SK-N-SH treated with all-trans-retinoic acid at 6 μM for 48 hours (cell line): ENCODE results near the gene ASB2.

Experiments
- ATAC-seq: fragments of 200-7000 bp; cut with Tn5 transposase; 3 replicates; pipeline ENCODE4 v1.9.1; 2020; ENCODE audit warnings: mild to moderate bottlenecking, moderate library complexity
- ARNTL ChIP-seq: fragments of 450-650 bp; formaldehyde crosslinking; IDR thresholded peaks from 2 replicates; pipeline ENCODE4 v1.5.0; 2020; ENCODE audit warnings: low read depth, mild to moderate bottlenecking, moderate library complexity, borderline replicate concordance
- BACH2 ChIP-seq: fragments of 250-450 bp; sonication (Bioruptor Pico); IDR thresholded peaks from 2 replicates; pipeline ENCODE4 v1.9.0; 2021; ENCODE audit warnings: mild to moderate bottlenecking, borderline replicate concordance
- CSDC2 ChIP-seq: fragments of 250-450 bp; sonication (Bioruptor Pico); IDR thresholded peaks from 2 replicates; pipeline ENCODE4 v1.5.0; 2020; ENCODE audit warnings: mild to moderate bottlenecking, moderate library complexity
- ESRRG ChIP-seq: fragments of 250-450 bp; sonication (Bioruptor Pico); IDR thresholded peaks from 2 replicates; pipeline ENCODE4 v1.6.1; 2021; ENCODE audit warnings: mild to moderate bottlenecking
- GLIS3 ChIP-seq: fragments of 250-450 bp; sonication (Bioruptor Pico); IDR thresholded peaks from 2 replicates; pipeline ENCODE4 v1.5.0; 2020; ENCODE audit warnings: mild to moderate bottlenecking, moderate library complexity
- ISL1 ChIP-seq: fragments of 250-450 bp; sonication (Bioruptor Pico); IDR thresholded peaks from 2 replicates; pipeline ENCODE4 v2.1.2; 2022; ENCODE audit warnings: mild to moderate bottlenecking, moderate library complexity
- OSR1 ChIP-seq: fragments of 250-450 bp; sonication (Bioruptor Pico); IDR thresholded peaks from 2 replicates; pipeline ENCODE4 v1.8.0; 2022; ENCODE audit warnings: moderate library complexity, mild to moderate bottlenecking, inconsistent platforms
- PPARA ChIP-seq: fragments of 250-450 bp; sonication (Bioruptor Pico); IDR thresholded peaks from 2 replicates; pipeline ENCODE4 v1.5.0; 2020; ENCODE audit warnings: mild to moderate bottlenecking, borderline replicate concordance
- TCF4 ChIP-seq: fragments of 250-450 bp; sonication (Bioruptor Pico); IDR thresholded peaks from 2 replicates; pipeline ENCODE4 v1.8.0; 2021; ENCODE audit warnings: mild to moderate bottlenecking, moderate library complexity, borderline replicate concordance
- TOX ChIP-seq: fragments of 250-450 bp; sonication (Bioruptor Pico); IDR thresholded peaks from 2 replicates; pipeline ENCODE4 v1.8.0; 2021; ENCODE audit warnings: mild to moderate bottlenecking, moderate library complexity, borderline replicate concordance
- ZC3H10 ChIP-seq: fragments of 250-450 bp; sonication (Bioruptor Pico); IDR thresholded peaks from 2 replicates; pipeline ENCODE4 v1.5.1; 2021; ENCODE audit warnings: mild to moderate bottlenecking, moderate library complexity
- ZFP3 ChIP-seq: fragments of 250-450 bp; sonication (Bioruptor Pico); IDR thresholded peaks from 2 replicates; pipeline ENCODE4 v1.5.0; 2020; ENCODE audit warnings: mild to moderate bottlenecking, moderate library complexity
- ZFP30 ChIP-seq: fragments of 450-650 bp; formaldehyde crosslinking; IDR thresholded peaks from 2 replicates; pipeline ENCODE4 v1.5.0; 2022; ENCODE audit warnings: mild to moderate bottlenecking, moderate library complexity
- ZNF565 ChIP-seq: fragments of 450-650 bp; formaldehyde crosslinking; conservative IDR thresholded peaks from 2 replicates; pipeline ENCODE4 v1.5.0; 2020; ENCODE audit warnings: low read depth, mild to moderate bottlenecking, moderate library complexity
- ZNF8 ChIP-seq: fragments of 450-650 bp; formaldehyde crosslinking; IDR thresholded peaks from 2 replicates; pipeline ENCODE4 v1.5.0; 2020; ENCODE audit warnings: mild to moderate bottlenecking, moderate library complexity
- TF ChIP-seq, protein P1 (sequence below): fragments of 250-450 bp; sonication (Bioruptor Pico); IDR thresholded peaks from 2 replicates; pipeline ENCODE4 v1.8.0; 2020; ENCODE audit warnings: mild to moderate bottlenecking, moderate library complexity, borderline replicate concordance
- TF ChIP-seq, protein P2 (sequence below): fragments of 250-450 bp; sonication (Bioruptor Pico); IDR thresholded peaks from 2 replicates; pipeline ENCODE4 v1.8.0; 2021; ENCODE audit warnings: low read depth, mild to moderate bottlenecking, moderate library complexity, borderline replicate concordance
- TF ChIP-seq, protein P3 (sequence below): fragments of 250-450 bp; sonication (Bioruptor Pico); IDR thresholded peaks from 2 replicates; pipeline ENCODE4 v1.5.0; 2020; ENCODE audit warnings: mild to moderate bottlenecking, moderate library complexity
- TF ChIP-seq, protein P4 (sequence below): fragments of 250-450 bp; sonication (Bioruptor Pico); IDR thresholded peaks from 2 replicates; pipeline ENCODE4 v1.5.1; 2021; ENCODE audit warnings: mild to moderate bottlenecking, moderate library complexity
- TF ChIP-seq, protein P5 (sequence below): fragments of 250-450 bp; sonication (Bioruptor Pico); IDR thresholded peaks from 2 replicates; pipeline ENCODE4 v1.5.1; 2020; ENCODE audit warnings: low read depth, mild to moderate bottlenecking, moderate library complexity

Gene ASB2

DNA sequence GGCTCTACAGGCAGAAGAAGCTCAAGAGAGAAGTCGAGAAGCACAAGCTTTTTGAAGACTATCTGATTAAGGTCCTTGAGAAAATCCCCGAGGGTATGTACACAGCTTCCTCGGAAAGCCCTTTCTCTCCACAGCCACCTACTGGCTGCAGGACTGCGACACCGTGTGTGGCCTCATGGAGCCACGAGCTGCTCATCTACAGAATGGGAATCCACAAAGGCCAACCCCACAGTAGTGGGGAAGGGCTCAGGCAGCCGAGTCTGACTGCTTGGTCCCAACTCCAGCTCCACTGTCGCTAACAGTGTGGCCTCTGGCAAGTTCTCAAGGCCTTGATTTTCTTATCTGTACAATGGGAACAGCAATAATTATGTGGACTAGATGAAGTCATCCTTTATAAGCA is 23.2 kb upstream of the ASB2 start:
- no peak for ATAC-seq
- TF ChIP-seq, protein P1, sequence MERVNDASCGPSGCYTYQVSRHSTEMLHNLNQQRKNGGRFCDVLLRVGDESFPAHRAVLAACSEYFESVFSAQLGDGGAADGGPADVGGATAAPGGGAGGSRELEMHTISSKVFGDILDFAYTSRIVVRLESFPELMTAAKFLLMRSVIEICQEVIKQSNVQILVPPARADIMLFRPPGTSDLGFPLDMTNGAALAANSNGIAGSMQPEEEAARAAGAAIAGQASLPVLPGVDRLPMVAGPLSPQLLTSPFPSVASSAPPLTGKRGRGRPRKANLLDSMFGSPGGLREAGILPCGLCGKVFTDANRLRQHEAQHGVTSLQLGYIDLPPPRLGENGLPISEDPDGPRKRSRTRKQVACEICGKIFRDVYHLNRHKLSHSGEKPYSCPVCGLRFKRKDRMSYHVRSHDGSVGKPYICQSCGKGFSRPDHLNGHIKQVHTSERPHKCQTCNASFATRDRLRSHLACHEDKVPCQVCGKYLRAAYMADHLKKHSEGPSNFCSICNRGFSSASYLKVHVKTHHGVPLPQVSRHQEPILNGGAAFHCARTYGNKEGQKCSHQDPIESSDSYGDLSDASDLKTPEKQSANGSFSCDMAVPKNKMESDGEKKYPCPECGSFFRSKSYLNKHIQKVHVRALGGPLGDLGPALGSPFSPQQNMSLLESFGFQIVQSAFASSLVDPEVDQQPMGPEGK (CRISPR knock-in tag) = no peak
- TF ChIP-seq GLIS3 (no peak), ZC3H10 (CRISPR knock-in tag) (no peak), CSDC2 (CRISPR knock-in tag) (no peak), ARNTL (CRISPR knock-in tag) (no peak), ZNF565 (no peak), TCF4 (CRISPR knock-in tag) (no peak), BACH2 (CRISPR knock-in tag) (no peak), OSR1 (no peak), ESRRG (CRISPR knock-in tag) (no peak)

DNA sequence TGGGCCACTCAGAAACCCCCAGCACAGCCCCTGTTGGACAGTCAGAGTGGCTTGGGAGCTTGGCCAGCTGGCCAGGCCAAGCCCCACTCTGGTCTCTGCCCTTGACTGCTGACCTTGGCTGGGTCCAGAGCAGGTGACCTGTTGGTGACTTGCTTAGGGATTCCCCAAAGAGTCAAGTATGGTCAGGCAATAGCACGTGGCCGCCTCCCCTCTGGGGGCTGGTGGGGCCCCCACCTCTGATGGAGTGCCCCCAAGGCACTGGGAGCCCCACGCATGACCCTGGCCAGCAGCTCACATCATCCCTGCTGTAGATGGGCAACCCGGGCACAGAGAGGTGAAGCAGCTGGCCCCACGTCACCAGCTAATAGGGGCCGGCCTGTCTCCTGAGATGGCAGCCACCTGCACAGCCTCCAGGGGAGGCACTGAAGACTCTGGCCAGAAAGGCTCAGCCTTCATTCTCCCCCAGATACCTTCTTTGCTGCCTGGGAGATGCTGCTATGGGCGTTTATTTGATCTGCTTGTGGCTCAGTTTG is 22.6 kb upstream of the ASB2 start:
- TF ChIP-seq ZC3H10 (CRISPR knock-in tag) = no peak
- no peak for ATAC-seq

DNA sequence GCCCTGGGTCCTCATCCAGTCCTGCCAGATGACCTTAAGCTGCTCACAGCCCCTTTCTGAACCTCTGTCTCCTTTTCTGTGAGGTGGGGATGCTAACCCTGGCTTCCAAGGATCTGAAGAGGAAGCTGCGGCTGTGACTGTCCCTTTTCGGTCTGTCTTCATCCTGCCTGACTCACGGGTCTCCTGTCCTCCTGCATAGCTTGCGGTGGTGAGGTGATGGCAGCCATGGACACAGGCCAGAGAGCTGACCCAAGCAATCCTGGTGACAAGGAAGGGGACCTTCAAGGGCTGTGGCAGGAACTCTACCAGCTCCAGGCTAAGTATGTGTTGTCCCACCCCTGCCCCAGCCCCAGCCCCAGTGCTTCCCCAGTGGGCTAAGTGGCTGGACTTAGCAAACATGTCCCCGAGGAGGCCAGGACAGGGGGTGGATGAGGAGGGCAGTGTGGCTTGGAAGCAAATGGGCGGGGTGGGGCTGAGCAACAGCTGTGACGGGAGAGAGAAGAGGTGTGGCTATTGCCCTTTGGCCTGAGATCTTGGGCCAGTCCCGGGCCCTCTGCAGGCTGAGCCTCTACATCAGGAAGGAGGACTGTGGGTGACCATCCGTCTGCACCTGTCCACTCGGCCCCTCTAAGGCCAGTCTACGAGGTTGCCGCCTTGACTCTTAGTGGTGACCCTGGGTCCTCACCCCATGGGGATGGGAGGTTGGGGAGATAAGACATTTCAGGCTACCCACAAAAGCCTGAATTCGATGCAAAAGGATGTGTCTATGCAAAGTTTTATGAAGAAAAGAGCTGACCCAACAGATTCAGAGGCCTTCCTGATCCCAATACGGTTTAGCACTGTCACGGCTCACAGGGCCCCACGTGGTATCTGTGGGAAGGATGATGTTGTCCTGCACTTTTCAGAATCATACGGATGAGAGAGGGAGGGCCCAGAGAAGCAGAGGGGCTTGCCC is 21.8 kb upstream of the ASB2 start:
- no peak for ATAC-seq
- TF ChIP-seq, protein P2, sequence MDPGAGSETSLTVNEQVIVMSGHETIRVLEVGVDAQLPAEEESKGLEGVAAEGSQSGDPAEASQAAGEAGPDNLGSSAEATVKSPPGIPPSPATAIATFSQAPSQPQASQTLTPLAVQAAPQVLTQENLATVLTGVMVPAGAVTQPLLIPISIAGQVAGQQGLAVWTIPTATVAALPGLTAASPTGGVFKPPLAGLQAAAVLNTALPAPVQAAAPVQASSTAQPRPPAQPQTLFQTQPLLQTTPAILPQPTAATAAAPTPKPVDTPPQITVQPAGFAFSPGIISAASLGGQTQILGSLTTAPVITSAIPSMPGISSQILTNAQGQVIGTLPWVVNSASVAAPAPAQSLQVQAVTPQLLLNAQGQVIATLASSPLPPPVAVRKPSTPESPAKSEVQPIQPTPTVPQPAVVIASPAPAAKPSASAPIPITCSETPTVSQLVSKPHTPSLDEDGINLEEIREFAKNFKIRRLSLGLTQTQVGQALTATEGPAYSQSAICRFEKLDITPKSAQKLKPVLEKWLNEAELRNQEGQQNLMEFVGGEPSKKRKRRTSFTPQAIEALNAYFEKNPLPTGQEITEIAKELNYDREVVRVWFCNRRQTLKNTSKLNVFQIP = no peak
- no peak for TF ChIP-seq ZNF8
- TF ChIP-seq ZNF565 = no peak
- no peak for TF ChIP-seq ESRRG (CRISPR knock-in tag)
- no peak for TF ChIP-seq ZFP3
- TF ChIP-seq ISL1 (CRISPR knock-in tag) = no peak
- no peak for TF ChIP-seq GLIS3
- no peak for TF ChIP-seq BACH2 (CRISPR knock-in tag)
- no peak for TF ChIP-seq PPARA (CRISPR knock-in tag)
- TF ChIP-seq ZFP30 (CRISPR knock-in tag) = no peak

DNA sequence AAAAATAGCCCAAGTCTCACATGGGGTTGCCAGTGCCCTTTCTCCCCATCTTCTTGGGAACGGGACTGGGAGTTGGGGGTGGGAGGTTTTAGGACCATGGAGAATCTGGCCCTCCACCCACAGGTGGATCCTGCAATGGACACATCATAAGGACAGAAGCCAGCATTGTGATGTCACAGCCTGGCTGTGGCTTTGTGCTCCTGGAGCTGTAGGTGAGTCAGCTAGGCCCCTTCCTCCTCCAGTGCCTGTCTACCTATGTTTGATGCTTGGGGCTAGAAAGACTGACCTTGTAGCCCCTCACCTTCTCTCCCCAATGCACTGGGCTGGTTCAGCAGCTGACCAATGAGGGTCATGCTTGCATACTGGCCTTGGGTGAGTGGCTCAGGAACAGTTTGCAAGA is 20.7 kb upstream of the ASB2 start, which contains the start of gene CCDC197:
Gene CCDC197 (plus strand): TSS at position 220 of the 400 bp plus-strand sequence. CDS start 831 bp downstream, outside the sequence.
- no peak for TF ChIP-seq ESRRG (CRISPR knock-in tag)
- TF ChIP-seq TOX (CRISPR knock-in tag) = no peak
- no peak for TF ChIP-seq ZFP30 (CRISPR knock-in tag)
- TF ChIP-seq TCF4 (CRISPR knock-in tag) = no peak
- TF ChIP-seq, protein P1 (CRISPR knock-in tag) = no peak
- TF ChIP-seq, protein P3, sequence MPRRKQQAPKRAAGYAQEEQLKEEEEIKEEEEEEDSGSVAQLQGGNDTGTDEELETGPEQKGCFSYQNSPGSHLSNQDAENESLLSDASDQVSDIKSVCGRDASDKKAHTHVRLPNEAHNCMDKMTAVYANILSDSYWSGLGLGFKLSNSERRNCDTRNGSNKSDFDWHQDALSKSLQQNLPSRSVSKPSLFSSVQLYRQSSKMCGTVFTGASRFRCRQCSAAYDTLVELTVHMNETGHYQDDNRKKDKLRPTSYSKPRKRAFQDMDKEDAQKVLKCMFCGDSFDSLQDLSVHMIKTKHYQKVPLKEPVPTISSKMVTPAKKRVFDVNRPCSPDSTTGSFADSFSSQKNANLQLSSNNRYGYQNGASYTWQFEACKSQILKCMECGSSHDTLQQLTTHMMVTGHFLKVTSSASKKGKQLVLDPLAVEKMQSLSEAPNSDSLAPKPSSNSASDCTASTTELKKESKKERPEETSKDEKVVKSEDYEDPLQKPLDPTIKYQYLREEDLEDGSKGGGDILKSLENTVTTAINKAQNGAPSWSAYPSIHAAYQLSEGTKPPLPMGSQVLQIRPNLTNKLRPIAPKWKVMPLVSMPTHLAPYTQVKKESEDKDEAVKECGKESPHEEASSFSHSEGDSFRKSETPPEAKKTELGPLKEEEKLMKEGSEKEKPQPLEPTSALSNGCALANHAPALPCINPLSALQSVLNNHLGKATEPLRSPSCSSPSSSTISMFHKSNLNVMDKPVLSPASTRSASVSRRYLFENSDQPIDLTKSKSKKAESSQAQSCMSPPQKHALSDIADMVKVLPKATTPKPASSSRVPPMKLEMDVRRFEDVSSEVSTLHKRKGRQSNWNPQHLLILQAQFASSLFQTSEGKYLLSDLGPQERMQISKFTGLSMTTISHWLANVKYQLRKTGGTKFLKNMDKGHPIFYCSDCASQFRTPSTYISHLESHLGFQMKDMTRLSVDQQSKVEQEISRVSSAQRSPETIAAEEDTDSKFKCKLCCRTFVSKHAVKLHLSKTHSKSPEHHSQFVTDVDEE = no peak
- TF ChIP-seq, protein P4, sequence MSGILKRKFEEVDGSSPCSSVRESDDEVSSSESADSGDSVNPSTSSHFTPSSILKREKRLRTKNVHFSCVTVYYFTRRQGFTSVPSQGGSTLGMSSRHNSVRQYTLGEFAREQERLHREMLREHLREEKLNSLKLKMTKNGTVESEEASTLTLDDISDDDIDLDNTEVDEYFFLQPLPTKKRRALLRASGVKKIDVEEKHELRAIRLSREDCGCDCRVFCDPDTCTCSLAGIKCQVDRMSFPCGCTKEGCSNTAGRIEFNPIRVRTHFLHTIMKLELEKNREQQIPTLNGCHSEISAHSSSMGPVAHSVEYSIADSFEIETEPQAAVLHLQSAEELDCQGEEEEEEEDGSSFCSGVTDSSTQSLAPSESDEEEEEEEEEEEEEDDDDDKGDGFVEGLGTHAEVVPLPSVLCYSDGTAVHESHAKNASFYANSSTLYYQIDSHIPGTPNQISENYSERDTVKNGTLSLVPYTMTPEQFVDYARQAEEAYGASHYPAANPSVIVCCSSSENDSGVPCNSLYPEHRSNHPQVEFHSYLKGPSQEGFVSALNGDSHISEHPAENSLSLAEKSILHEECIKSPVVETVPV (CRISPR knock-in tag) = no peak
- no peak for TF ChIP-seq CSDC2 (CRISPR knock-in tag)
- TF ChIP-seq, protein P5, sequence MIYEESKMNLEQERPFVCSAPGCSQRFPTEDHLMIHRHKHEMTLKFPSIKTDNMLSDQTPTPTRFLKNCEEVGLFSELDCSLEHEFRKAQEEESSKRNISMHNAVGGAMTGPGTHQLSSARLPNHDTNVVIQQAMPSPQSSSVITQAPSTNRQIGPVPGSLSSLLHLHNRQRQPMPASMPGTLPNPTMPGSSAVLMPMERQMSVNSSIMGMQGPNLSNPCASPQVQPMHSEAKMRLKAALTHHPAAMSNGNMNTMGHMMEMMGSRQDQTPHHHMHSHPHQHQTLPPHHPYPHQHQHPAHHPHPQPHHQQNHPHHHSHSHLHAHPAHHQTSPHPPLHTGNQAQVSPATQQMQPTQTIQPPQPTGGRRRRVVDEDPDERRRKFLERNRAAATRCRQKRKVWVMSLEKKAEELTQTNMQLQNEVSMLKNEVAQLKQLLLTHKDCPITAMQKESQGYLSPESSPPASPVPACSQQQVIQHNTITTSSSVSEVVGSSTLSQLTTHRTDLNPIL = no peak
- ATAC-seq = no peak
